GM10248 (cell line): ENCODE results near the gene RASGRP4.

Experiments
- CTCF ChIA-PET: fragments of 300-600 bp; sonication (Branson Sonifier 250); formaldehyde crosslinking; extraction: SDS; loops from one replicate; lab custom pipeline; 2021; ENCODE audit warnings: antibody characterized with exemption; lab: Yijun Ruan, JAX
- POLR2A ChIA-PET: fragments of 350-650 bp; sonication (Branson Sonifier 250); formaldehyde crosslinking; extraction: SDS; loops from one replicate; lab custom pipeline; 2020; ENCODE audit warnings: antibody characterized with exemption; lab: Yijun Ruan, JAX
- DNase-seq: peaks from one replicate; pipeline ENCODE4 v3.0.0; 2012; ENCODE audit errors: extremely low spot score
- TF ChIP-seq, protein P1 (sequence below): IDR thresholded peaks from 2 replicates; pipeline ENCODE4 v1.5.1; 2012; ENCODE audit warnings: mild to moderate bottlenecking, low read depth; ENCODE audit errors: extremely low read depth, missing control alignments, control extremely low read depth

The RASGRP4 gene

DNA sequence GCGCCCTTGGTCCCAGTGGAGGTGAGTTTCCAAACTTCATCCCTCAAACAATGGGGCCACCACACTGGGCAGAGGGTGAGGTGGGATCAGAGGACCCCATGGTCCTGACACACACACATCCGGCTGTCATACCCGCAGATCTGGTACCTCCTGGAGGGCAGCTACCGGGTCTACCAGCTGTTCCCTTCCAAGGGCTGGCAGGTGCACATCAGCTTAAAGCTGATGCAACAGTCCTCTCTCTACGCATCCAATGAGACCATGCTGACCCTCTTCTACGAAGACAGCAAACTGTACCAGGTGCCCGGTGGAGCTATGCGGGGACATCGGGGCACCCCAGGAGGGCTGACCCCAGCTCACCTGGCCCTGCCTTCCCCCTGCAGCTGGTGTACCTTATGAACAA is 65.7 kb downstream of the RASGRP4 start:
- CTCF ChIA-PET: interaction anchor here (0.7 to 1.1 kb wide), 3 partner anchors 12 to 26 kb away, joined by 3 to 4 read pairs (median 3); partner anchors contain the start of gene CATSPERG
- POLR2A ChIA-PET: interaction anchor here (1.3 kb wide), 1 partner anchor 14 kb away, joined by 5 read pairs; the partner anchor contains the start of gene PSMD8
- TF ChIP-seq, protein P1, sequence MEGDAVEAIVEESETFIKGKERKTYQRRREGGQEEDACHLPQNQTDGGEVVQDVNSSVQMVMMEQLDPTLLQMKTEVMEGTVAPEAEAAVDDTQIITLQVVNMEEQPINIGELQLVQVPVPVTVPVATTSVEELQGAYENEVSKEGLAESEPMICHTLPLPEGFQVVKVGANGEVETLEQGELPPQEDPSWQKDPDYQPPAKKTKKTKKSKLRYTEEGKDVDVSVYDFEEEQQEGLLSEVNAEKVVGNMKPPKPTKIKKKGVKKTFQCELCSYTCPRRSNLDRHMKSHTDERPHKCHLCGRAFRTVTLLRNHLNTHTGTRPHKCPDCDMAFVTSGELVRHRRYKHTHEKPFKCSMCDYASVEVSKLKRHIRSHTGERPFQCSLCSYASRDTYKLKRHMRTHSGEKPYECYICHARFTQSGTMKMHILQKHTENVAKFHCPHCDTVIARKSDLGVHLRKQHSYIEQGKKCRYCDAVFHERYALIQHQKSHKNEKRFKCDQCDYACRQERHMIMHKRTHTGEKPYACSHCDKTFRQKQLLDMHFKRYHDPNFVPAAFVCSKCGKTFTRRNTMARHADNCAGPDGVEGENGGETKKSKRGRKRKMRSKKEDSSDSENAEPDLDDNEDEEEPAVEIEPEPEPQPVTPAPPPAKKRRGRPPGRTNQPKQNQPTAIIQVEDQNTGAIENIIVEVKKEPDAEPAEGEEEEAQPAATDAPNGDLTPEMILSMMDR: no peak
- no peak for DNase-seq

DNA sequence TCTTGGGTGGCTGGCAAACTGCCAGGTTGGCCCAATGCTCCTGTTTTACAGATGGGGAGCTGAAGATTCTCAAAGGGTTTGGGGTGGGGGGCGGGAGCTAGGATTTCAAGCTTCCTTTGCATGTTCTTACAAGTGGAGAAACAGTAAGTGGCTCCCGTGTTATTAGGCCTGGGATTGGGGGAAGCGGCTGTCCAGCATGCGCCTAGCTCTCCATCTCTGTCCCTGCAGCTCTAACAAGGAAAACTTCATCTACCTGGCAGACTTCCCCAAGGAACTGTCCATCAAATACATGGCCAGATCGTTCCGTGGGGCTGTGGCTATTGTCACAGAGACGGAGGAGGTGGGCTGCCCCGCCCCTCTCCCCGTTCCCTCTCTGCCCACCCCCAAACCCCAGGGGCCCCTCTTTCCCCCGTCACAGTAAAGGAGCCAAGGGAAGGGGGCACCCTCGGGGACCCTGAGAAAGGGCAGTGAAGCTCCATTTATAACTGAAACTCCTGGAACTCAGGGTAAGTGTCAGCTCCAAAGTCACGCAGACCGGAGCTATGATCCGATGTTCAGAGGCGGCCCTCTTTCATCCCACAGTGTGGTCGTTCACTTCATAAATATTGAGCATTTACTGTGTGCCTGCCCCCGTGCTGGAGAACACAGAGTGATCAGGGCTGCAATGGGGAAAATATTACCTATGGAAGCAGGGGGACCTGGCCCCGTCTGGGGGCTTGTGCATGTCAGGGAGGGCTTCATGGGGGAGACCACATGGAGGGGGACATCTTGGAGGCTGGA is 66.6 kb downstream of the RASGRP4 start:
- TF ChIP-seq, protein P1: no peak
- ChIA-PET CTCF (interaction anchor here (1.0 to 1.3 kb wide), 3 partner anchors 12 to 115 kb away, joined by 3 to 6 read pairs (median 3); partner anchors contain the start of gene CATSPERG), POLR2A (no interaction called here)
- no peak for DNase-seq
